ENCODE results near the gene TIAM2.
"Not testable (repeated sequence)": the region's sequence is repeated elsewhere in the genome, so short reads cannot be mapped to it uniquely, and the experiment has no call there.

TIAM2 gene

GRCh38 chr6:155066361-155066760, 71.2 kb downstream of the TIAM2 start:
- no peak for DNase-seq

- DNase-seq = no peak
Observed at GRCh38 chr6:155066921-155067680, 72.0 kb downstream of the TIAM2 start.

- no peak for DNase-seq
Observed at GRCh38 chr6:155067956-155068615, 73.0 kb downstream of the TIAM2 start.

- no peak for DNase-seq
Observed at GRCh38 chr6:155069543-155069942, 74.4 kb downstream of the TIAM2 start.

- DNase-seq = no peak
Observed at GRCh38 chr6:155075930-155076695, 81.0 kb downstream of the TIAM2 start.

- DNase-seq = no peak
Observed at GRCh38 chr6:155077331-155077730, 82.2 kb downstream of the TIAM2 start.

GRCh38 chr6:155077784-155078183, 82.7 kb downstream of the TIAM2 start:
- no peak for DNase-seq

- no peak for DNase-seq
Observed at GRCh38 chr6:155078331-155078745, 83.2 kb downstream of the TIAM2 start.

- DNase-seq = no peak
Observed at GRCh38 chr6:155079985-155080452, 84.9 kb downstream of the TIAM2 start.

- DNase-seq = no peak
Observed at GRCh38 chr6:155080881-155081845, 86.0 kb downstream of the TIAM2 start.

GRCh38 chr6:155084431-155085123, 89.5 kb downstream of the TIAM2 start:
- no peak for DNase-seq

- no peak for DNase-seq
Observed at GRCh38 chr6:155085582-155086257, 90.6 kb downstream of the TIAM2 start.

GRCh38 chr6:155088856-155089255, 93.7 kb downstream of the TIAM2 start:
- no peak for DNase-seq

GRCh38 chr6:155089746-155090145, 94.6 kb downstream of the TIAM2 start:
- no peak for DNase-seq

GRCh38 chr6:155090166-155090565, 95.1 kb downstream of the TIAM2 start:
- DNase-seq = no peak

- DNase-seq = no peak
Observed at GRCh38 chr6:155091756-155092155, 96.6 kb downstream of the TIAM2 start.

GRCh38 chr6:155093430-155093829, 98.3 kb downstream of the TIAM2 start:
- peak; percentile 43 for DNase-seq

GRCh38 chr6:155100087-155100486, 105.0 kb downstream of the TIAM2 start:
- DNase-seq = no peak

- DNase-seq = no peak
Observed at GRCh38 chr6:155100591-155100990, 105.5 kb downstream of the TIAM2 start.

- DNase-seq = not testable (repeated sequence)
Observed at GRCh38 chr6:155103083-155103645, 108.0 kb downstream of the TIAM2 start.

Data from activated naive CD4-positive, alpha-beta T cell treated with Interleukin-2 at 50 U/mL for 16 hours (primary cell).